Keratinocyte (primary cell): ENCODE results near the gene KLRC1. TPM values are rescaled to one million over a fixed set of nuclear protein-coding genes. Genes with fewer than 3 reads are reported as not detected.
"Not testable (repeated sequence)": the region's sequence is repeated elsewhere in the genome, so short reads cannot be mapped to it uniquely, and the experiment has no call there.

ENCODE experiments used
- DNase-seq: peaks from one replicate; pipeline ENCODE4 v3.0.0-alpha.2; 2011; ENCODE audit warnings: low read depth, missing footprints, low spot score
- FAIRE-seq: peaks from 2 replicates; lab custom pipeline; 2011; peaks lifted over from hg19 to GRCh38; lab: Jason Lieb, UNC
- H2AFZ ChIP-seq: 2 replicates; pipeline ENCODE4 v1.6.0; 2012; ENCODE audit warnings: low read length, control low read depth, inconsistent platforms; ENCODE audit not compliant: control insufficient read depth
- H3K27ac ChIP-seq: 2 replicates; pipeline ENCODE4 v1.5.1; 2011; ENCODE audit warnings: low read length; ENCODE audit not compliant: control insufficient read depth, insufficient read depth
- H3K27me3 ChIP-seq: 3 replicates; pipeline ENCODE4 v1.6.0; 2011; ENCODE audit warnings: low read length; ENCODE audit not compliant: control insufficient read depth, insufficient read depth; ENCODE audit errors: extremely low read depth
- H3K36me3 ChIP-seq, 2 experiments: 2 replicates in 1 of 2; 3 replicates in 1 of 2; pipeline ENCODE4 v1.5.1; 2011; ENCODE audit warnings: low read length in 2 of 2, mild to moderate bottlenecking in 1 of 2; ENCODE audit not compliant: control insufficient read depth in 2 of 2, insufficient read depth in 2 of 2; ENCODE audit errors: extremely low read depth in 1 of 2
- H3K4me1 ChIP-seq: 3 replicates; pipeline ENCODE4 v1.5.1; 2011; ENCODE audit warnings: low read length; ENCODE audit not compliant: control insufficient read depth, insufficient read depth; ENCODE audit errors: extremely low read depth
- H3K4me2 ChIP-seq: 3 replicates; pipeline ENCODE4 v1.6.0; 2011; ENCODE audit warnings: low read depth, low read length; ENCODE audit not compliant: control insufficient read depth, insufficient read depth; ENCODE audit errors: extremely low read depth
- H3K4me3 ChIP-seq, 3 experiments: fragments of 200-600 bp in 1 of 3; sonication (generic) in 1 of 3; 2 replicates in 2 of 3; 3 replicates in 1 of 3; pipeline ENCODE4 v1.5.1; 2011 to 2016; ENCODE audit warnings: low read length in 3 of 3, mild to moderate bottlenecking in 3 of 3, control low read depth in 2 of 3, inconsistent platforms in 1 of 3, low read depth in 1 of 3, mixed read lengths in 1 of 3, mixed run types in 1 of 3, moderate library complexity in 1 of 3; ENCODE audit not compliant: control insufficient read depth in 2 of 3, insufficient read depth in 2 of 3; ENCODE audit errors: extremely low read depth in 1 of 3
- H3K79me2 ChIP-seq: 2 replicates; pipeline ENCODE4 v1.6.0; 2012; ENCODE audit warnings: low read length; ENCODE audit not compliant: control insufficient read depth, insufficient read depth
- H3K9ac ChIP-seq: 3 replicates; pipeline ENCODE4 v1.6.0; 2011; ENCODE audit warnings: low read length; ENCODE audit not compliant: control insufficient read depth, insufficient read depth; ENCODE audit errors: extremely low read depth
- H3K9me1 ChIP-seq: 3 replicates; pipeline ENCODE4 v1.6.0; 2011; ENCODE audit warnings: low read length; ENCODE audit not compliant: control insufficient read depth, insufficient read depth; ENCODE audit errors: extremely low read depth
- H3K9me3 ChIP-seq: 2 replicates; pipeline ENCODE4 v1.5.1; 2012; ENCODE audit warnings: low read depth, low read length; ENCODE audit not compliant: control insufficient read depth
- H4K20me1 ChIP-seq: 3 replicates; pipeline ENCODE4 v1.6.0; 2011; ENCODE audit warnings: low read length; ENCODE audit not compliant: control insufficient read depth, insufficient read depth; ENCODE audit errors: extremely low read depth
- CTCF ChIP-seq, 3 experiments: IDR thresholded peaks in 1 of 3; conservative IDR thresholded peaks in 1 of 3; optimal IDR thresholded peaks in 1 of 3; 2 replicates in 2 of 3; 3 replicates in 1 of 3; pipeline versions ENCODE3 to v1.5.1; 2011; ENCODE audit warnings: low read length in 3 of 3, mild to moderate bottlenecking in 3 of 3, moderate library complexity in 2 of 3, control low read depth in 1 of 3, inconsistent platforms in 1 of 3; ENCODE audit not compliant: insufficient read depth in 2 of 3; ENCODE audit errors: extremely low read depth in 1 of 3
- EZH2 ChIP-seq: IDR thresholded peaks from one replicate; pipeline ENCODE4 v1.6.1; 2012; ENCODE audit warnings: inconsistent platforms, mild to moderate bottlenecking, low read length, moderate library complexity
- dilution Hi-C: fragments of 300-500 bp; cut with MboI; formaldehyde crosslinking; loops from one replicate; pipeline ENCODE4 v1.7.0; 2020; ENCODE audit warnings: low sequenced_read_pairs; ENCODE audit not compliant: extremely low pct_ligation_motif_present
- polyA plus RNA-seq, 5 experiments: library from polyadenylated mRNA; depleted of rRNA in 3 of 5; stranded (reverse) in 3 of 5; stranded (forward) in 1 of 5; unstranded in 1 of 5; fragments of >200 nt; gene quantifications; 1 replicate in 1 of 5; 2 replicates in 3 of 5; 3 replicates in 1 of 5; pipeline versions ENCODE4 v1.2.1 to v1.2.3, GENCODE V29; 2011 to 2012; ENCODE audit warnings: missing spikeins in 2 of 5, low read depth in 1 of 5, low replicate concordance in 1 of 5

KLRC1 gene
- polyA plus RNA-seq, 1 donor (not counting 4 experiments of a cell fraction or from before 2014, with no cell fraction given): 0.07 TPM

- dilution Hi-C loops, H3K4me3 ChIP-seq, H3K79me2 ChIP-seq, H3K36me3 ChIP-seq, H3K9me1 ChIP-seq, H3K9ac ChIP-seq, H3K27me3 ChIP-seq, H3K27ac ChIP-seq, H2AFZ ChIP-seq, H4K20me1 ChIP-seq, DNase-seq, H3K4me1 ChIP-seq, H3K9me3 ChIP-seq, H3K4me2 ChIP-seq: not testable (repeated sequence)
- peak; percentile 100 for FAIRE-seq
Observed at GRCh38 chr12:10422159-10422558, 31.0 kb downstream of the KLRC1 start.

DNA sequence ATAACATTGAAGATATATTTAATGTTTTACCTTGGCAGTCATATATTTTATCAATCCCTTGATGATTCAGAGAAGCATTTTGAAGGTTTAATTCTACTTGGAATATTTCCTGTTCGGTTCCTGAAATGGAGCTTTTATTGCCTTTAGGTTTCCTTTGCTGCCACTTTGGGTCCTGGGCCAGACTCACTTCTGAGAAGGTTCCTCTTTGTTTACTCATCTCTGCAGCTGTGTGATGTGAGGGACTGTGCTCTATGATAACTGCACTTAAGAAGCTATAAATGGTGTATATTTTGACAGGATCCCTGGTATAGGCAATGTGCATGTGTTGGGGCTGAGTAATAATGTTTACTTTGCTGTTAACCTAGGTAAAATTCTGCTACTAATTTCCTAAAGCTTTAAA is 32.8 kb downstream of the KLRC1 start, which contains the start of gene KLRC3:
TSS of gene KLRC3 (minus strand) at position 262 of the 400 bp plus-strand sequence. CDS start at position 217, 45 bp downstream.
- H3K4me2 ChIP-seq, H3K36me3 ChIP-seq, H3K9me3 ChIP-seq, H3K9me1 ChIP-seq, H3K27me3 ChIP-seq, dilution Hi-C loops, H3K27ac ChIP-seq, H3K9ac ChIP-seq, H2AFZ ChIP-seq, H3K4me3 ChIP-seq, H4K20me1 ChIP-seq, H3K4me1 ChIP-seq, H3K79me2 ChIP-seq, FAIRE-seq, DNase-seq: not testable (repeated sequence)

DNA sequence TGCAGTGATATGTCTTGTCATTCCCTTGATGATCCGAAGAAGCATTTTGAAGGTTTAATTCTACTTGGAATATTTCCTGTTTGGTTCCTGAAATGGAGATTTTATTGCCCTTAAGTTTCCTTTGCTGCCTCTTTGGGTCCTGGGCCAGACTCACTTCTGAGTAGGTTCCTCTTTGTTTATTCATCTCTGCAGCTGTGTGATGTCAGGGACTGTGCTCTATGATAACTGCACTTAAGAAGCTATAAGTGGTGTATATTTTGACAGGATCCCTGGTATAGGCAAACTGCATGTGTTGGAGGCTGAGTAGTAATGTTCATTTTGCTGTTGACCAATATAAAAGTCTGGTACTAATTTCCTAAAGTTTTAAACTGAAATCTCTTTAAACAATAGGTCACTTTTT is 43.8 kb downstream of the KLRC1 start, which contains the start of gene KLRC4:
TSS of gene KLRC4 (minus strand) at position 366 of the 400 bp plus-strand sequence. CDS start at position 184, 182 bp downstream.
- Histone ChIP-seq H4K20me1 (no peaks in the 10 kb centered on the region), H3K79me2 (no peaks in the 10 kb centered on the region), H3K27ac (no peak within 1 kb of the TSS), H3K27me3 (no peaks in the 10 kb centered on the region), H3K9me1 (no peaks in the 10 kb centered on the region), H2AFZ (no peak within 1 kb of the TSS), H3K4me2 (no peak within 1 kb of the TSS), H3K9ac (no peak within 1 kb of the TSS), H3K4me3 (no peak within 1 kb of the TSS), H3K4me1 (peaks cover 4% of the 10 kb centered on the region), H3K9me3 (no peaks in the 10 kb centered on the region), H3K36me3 (no peaks in the 10 kb centered on the region)
- FAIRE-seq (peak; percentile 34), DNase-seq (no peak)
- TF ChIP-seq CTCF (optimal IDR thresholded peaks at IDR 0.05 in 1 of 3, IDR thresholded peaks at IDR 0.05 in 1 of 3, conservative IDR thresholded peaks at IDR 0.05 in 1 of 3; ENCODE audit: extremely low read depth in 1 of 3, insufficient read depth in 2 of 3, low read length in 3 of 3) (no peak), EZH2 (no peak)
- dilution Hi-C loops: no loop called here
